GM12875 (cell line): ENCODE results near the gene ZSWIM1.

ENCODE experiments used
- H3K4me3 ChIP-seq: one replicate; pipeline ENCODE4 v1.5.1; 2011; ENCODE audit warnings: low read depth, low read length, control low read depth
- CTCF ChIP-seq: IDR thresholded peaks from 2 replicates; pipeline ENCODE4 v1.5.1; 2011; ENCODE audit warnings: low read depth, mild to moderate bottlenecking, control low read depth, inconsistent platforms, low read length, moderate library complexity, borderline replicate concordance; ENCODE audit not compliant: insufficient read depth

ZSWIM1 gene

GRCh38 chr20:45934046-45934585 is 53.1 kb downstream of the ZSWIM1 start:
- peak overlapping the region; percentile 90 for H3K4me3 ChIP-seq
- TF ChIP-seq CTCF, result no peak
